NCI-H460 (cell line): ENCODE results near the gene NUMA1. TPM values are rescaled to one million over a fixed set of nuclear protein-coding genes. Genes with fewer than 3 reads are reported as not detected.

Source experiments
- DNase-seq: peaks from one replicate; pipeline ENCODE4 v3.0.0-alpha.2; 2016; ENCODE audit warnings: low read depth; ENCODE audit errors: extremely low read depth
- polyA plus RNA-seq: library from polyadenylated mRNA; depleted of rRNA; stranded (reverse); fragments of >200 nt; gene quantifications from 2 replicates; pipeline ENCODE4 v1.2.3, GENCODE V29; 2014; cell fraction: nucleus; rRNA removed
- total RNA-seq: library from RNA; depleted of rRNA; stranded (reverse); fragments of >200 nt; shearing (Covaris generic); gene quantifications from 2 replicates; pipeline ENCODE4 v1.2.3, GENCODE V29; 2014; rRNA removed

Gene NUMA1, protein sequence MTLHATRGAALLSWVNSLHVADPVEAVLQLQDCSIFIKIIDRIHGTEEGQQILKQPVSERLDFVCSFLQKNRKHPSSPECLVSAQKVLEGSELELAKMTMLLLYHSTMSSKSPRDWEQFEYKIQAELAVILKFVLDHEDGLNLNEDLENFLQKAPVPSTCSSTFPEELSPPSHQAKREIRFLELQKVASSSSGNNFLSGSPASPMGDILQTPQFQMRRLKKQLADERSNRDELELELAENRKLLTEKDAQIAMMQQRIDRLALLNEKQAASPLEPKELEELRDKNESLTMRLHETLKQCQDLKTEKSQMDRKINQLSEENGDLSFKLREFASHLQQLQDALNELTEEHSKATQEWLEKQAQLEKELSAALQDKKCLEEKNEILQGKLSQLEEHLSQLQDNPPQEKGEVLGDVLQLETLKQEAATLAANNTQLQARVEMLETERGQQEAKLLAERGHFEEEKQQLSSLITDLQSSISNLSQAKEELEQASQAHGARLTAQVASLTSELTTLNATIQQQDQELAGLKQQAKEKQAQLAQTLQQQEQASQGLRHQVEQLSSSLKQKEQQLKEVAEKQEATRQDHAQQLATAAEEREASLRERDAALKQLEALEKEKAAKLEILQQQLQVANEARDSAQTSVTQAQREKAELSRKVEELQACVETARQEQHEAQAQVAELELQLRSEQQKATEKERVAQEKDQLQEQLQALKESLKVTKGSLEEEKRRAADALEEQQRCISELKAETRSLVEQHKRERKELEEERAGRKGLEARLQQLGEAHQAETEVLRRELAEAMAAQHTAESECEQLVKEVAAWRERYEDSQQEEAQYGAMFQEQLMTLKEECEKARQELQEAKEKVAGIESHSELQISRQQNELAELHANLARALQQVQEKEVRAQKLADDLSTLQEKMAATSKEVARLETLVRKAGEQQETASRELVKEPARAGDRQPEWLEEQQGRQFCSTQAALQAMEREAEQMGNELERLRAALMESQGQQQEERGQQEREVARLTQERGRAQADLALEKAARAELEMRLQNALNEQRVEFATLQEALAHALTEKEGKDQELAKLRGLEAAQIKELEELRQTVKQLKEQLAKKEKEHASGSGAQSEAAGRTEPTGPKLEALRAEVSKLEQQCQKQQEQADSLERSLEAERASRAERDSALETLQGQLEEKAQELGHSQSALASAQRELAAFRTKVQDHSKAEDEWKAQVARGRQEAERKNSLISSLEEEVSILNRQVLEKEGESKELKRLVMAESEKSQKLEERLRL (N-terminal part only)
- 48.8 and 57.0 TPM in 2 replicates for total RNA-seq
- 107 and 130 TPM in 2 replicates for polyA plus RNA-seq

DNA sequence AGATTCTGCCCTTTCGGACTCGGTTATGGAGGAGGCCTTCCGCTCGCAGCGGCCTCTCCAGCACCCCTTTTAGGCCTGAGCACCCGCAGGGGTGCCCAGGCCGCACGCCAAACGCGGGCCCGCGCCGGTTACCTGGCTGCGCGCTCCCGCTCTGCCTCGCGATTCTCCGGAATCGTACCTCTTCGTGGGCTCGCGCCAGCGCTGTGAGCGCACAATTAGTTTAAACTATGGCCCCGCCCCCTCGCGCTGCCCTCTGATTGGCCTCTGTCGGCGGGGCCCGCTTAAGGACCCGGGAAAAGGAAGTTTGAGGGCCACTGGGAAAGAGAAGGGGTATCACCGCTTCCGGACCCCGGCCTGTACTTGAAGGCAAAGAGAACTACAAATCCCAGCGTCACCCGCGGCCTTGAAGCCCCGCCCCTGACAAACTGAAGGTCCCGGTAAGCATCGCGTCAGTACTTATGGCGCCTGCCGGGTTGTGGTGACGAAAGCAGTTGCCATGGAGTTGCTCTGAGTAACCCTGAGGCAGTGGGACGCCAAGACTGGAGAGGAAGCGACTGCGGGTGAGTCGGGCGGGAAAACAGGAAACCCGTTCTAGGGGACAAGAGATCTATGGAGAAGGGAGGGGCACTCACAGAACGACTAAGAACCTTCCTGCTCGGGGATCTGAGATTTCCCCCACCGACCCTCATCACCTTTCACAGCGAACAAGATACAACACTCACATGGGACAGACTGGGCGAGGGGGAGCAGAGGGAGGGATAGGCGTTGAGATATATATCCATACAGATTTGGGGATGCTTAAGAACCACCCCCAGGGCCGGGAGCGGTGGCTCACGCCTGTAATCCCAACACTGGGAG, at the start of gene NUMA1, which contains the start of gene LRRC51:
Gene NUMA1, minus strand, starts transcription at position 217 of the 858 bp plus-strand sequence. CDS start 44,599 bp downstream, outside the sequence.
Gene LRRC51, plus strand, starts transcription at position 525 of the 858 bp plus-strand sequence. CDS start 8,234 bp downstream, outside the sequence.
- peak; percentile 99 for DNase-seq

DNA sequence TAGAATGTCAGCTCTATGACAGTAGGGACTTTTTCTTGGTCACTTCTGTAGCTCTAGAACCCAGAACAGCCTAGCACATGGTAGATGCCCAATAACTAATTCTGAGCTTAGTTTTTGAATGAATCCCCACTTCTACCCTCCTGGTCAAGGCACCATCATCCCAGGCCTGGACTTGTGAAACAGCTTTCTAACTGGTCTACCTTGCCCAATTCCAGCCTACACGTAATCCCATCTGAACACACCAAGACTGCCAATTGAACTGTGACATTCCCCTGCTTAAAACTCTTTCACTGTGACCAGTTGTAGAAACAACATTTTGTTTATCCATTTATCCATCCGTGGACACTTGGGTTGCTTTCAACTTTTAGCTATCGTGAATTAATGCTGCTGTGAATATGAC, 49.0 kb upstream of the NUMA1 start:
- no peak for DNase-seq

DNA sequence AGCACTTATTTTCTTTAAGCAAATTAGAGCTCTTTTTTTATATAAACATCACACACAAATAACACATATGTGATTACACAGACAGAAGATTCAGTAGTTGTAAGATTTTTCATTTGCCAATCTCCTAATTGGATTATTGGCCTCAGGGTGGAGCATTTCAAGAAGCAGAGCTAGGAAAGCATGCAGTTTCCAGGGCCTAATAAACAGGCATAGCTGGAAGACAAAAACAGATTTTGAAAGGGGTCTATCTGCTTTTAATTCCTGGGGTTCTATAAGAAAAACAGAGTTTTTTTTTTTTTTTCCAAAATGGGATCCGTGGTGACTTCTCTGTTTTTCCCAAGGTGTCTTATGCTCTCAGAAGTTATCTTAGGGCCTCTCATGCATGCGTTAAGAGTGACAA, 47.6 kb upstream of the NUMA1 start:
- DNase-seq, result no peak

DNA sequence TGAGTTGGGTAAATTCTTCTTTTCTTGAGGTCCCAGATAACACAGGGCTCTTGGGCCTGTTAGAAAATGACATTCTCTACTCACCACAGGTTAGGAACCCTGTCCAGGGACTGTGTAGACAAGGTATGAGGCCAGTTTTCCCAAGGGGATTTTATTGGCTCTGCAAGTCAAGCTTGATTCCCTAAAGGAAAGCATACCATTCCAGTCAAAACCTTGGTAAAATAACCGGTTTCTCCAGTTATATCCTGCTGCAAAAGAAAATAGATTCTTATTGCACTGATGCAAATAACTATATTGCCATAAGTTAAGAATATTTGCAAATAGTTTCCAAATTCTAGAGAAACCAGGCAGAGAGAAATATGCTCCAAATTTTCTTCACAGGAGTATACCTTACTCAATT, 45.6 kb upstream of the NUMA1 start:
- DNase-seq, result no peak

DNA sequence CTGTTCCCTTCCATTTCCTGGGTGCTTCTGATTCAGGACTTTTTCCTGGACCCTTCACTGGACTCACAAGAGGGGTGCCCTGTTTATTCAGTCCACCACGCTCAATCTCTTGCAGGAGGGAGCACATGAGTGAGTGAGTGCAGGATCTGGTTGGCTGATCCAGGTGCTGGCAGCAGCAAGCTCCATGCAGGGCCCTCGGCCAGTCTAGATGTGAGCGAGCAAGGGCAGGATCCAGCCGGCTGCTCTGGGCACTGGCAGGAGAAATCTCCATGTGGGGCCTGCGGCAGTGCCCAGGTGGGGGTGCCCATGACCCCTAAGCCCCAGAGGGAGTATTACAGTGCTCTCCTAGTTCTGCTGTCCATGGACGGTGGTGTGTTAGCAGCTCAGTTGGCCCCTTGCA, 43.7 kb upstream of the NUMA1 start:
- DNase-seq, result no peak

DNA sequence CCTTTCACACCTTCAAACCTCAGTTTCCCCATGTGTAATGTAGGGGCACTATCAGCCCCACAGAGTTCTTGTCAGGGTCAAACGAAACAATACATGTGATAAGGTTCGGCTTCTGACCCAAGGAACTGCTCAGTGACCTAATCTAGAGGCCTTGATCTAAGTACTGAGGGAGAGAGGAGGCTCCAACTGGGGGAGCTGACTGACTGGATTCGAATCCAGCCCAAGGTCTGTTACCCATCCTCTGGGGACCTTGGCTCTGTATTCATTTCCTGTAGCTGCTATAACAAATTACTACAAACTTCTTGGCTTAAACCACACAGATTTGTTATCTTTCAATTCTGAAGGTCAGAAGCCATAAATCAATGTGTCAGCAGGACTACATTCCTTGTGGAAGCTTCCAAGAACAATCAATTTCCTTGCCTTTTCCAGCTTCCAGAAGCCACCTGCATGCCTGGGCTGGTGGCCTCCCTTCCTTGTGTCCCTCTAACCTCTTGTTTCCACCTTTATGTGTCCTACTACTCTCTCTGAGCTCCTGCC, 42.8 kb upstream of the NUMA1 start:
- no peak for DNase-seq

DNA sequence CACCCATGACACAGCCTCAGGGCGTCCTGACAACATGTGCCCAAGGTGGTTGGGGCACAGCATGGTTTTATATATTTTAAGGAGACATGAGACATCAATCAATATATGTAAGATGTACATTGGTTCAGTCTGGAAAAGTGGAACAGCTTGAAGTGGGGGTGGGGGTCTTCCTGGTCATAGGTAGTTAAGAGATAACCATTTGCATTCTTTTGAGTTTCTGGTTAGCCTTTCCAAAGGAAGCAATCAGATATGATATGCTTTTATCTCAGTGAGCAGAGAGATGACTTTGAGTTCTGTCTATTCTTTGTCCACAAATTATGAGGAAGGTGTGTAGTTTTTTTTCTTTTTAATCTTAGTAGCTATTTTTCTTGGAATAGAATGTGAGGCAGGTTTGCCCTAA, 42.3 kb upstream of the NUMA1 start:
- DNase-seq, result no peak

DNA sequence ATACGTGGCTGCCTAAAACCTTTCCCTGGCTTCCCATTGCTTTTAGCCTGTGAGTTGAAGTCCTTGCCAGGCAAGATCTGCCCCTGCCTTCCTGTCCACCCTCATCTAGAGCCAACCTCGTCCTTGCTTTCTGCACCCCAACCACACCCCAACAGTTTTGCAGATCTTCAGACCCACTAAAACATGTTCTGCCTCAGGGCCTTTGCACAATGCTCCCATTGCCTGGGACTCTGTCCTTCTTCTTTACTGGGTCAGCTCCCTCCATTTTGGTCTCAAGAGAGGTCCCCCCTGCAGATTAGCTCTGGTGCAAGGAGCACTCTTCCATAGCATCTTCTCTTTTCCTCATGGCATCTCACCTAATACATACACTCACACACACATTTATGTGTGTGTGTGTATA, 40.6 kb upstream of the NUMA1 start:
- DNase-seq, result no peak

DNA sequence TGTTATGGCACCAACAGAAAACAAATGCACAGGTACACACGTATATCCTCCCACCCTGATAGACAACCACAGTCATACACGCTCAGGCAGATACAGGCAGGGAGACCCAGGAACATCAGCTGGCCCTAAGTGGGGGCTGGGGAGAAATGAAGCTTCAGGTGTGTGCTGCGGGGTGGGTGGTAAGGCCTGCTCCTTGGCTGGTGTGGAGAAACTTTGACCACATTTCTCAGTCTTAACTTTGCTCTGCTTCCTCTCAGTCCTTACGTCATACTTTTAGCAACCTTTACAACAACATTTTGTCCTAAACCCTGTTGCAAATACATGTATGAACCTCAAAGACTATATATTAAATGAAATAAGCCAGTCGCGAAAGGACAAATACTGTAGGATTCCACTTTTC, 38.9 kb upstream of the NUMA1 start:
- no peak for DNase-seq

DNA sequence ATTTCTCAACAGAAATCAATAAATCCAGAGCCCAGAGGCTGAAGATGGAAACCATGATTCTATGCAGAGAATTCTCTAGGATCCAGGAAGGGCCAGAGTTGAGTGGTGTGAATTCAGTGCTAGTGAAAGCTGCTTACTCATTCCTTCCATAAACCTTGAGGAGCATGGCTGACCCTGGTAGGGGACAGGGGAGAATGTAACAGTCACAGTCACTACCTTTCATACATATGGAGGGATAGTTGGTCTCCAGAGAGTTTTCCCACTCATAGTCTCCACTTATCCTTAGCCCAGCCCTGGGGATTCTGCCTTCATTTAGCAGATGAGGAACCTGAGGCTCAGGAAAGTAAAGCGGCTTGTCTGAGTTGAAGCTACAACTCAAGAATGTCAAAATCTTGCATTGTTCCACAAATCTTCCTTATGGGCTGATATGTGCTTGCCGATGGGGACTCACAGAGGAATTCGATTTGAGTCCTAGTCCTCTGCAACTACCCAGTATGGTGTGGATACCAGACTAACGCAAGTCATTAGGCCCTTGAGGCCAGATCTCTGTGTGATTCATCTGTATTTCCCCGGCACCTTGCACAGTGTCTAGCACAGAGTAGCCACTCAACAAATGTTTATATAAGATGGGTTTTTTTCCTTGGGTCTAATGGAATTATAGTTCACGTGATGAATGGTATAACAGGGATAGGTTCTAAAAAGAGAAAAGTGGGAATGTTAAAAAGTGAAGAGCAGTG, 35.8 kb upstream of the NUMA1 start:
- DNase-seq, result no peak

DNA sequence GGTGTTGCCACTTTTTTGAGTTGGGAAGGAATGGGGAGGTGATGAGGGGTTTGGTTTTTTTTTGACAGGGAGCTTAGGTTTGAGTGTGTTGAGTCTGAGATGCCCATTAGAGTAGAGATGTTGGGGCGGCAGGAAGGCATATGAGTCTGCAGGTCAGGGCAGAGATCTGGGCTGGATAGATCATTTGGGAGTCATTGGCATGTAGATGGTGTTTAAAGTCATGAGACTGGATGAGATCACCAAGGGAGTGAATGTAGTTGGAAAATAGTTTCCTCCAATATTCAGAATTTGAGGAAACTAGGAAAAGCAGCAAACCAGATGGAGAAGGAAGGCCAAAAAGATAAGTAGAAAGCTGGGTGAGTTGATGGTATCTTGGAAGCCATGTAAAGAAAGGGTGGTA, 34.2 kb upstream of the NUMA1 start:
- DNase-seq, result no peak

DNA sequence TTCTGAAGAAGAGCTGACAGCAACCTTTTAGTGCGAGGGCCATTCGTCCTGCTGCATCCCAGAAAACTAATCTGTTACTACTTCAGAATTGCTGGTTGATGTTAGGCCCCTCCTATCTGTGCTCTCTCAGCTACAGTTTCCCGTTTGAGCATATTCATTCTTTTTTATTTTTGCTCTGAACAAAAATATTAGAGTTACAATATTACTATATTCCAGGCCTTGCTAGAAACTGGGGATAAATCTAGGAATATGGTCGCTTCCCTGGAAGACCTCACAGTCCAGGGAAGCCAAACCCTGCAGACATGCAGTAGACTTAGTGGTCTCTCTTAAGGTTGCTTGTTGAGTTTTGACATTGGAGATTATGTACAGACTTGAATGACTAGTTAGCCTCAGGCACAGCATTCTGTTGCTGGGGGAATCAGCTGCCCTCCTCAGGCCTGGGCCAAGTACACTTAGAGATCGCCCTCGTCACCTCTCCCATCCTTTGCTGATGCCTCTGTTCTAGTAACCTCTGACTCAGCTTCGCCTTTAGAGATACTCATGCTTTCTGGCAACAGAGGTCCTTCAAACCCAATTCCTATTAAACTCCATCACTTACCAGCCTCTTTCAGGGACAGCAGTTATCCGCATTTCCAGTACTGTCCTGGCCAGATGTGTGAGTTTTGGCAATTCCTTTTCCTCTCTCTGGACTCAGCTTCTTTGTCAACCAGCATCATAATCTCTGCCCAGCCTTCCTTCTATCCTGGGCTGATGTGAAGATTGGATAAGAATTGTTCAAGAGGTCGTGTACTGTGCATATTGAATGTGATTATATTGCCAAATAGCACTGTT, 32.9 kb upstream of the NUMA1 start:
- DNase-seq, result no peak

DNA sequence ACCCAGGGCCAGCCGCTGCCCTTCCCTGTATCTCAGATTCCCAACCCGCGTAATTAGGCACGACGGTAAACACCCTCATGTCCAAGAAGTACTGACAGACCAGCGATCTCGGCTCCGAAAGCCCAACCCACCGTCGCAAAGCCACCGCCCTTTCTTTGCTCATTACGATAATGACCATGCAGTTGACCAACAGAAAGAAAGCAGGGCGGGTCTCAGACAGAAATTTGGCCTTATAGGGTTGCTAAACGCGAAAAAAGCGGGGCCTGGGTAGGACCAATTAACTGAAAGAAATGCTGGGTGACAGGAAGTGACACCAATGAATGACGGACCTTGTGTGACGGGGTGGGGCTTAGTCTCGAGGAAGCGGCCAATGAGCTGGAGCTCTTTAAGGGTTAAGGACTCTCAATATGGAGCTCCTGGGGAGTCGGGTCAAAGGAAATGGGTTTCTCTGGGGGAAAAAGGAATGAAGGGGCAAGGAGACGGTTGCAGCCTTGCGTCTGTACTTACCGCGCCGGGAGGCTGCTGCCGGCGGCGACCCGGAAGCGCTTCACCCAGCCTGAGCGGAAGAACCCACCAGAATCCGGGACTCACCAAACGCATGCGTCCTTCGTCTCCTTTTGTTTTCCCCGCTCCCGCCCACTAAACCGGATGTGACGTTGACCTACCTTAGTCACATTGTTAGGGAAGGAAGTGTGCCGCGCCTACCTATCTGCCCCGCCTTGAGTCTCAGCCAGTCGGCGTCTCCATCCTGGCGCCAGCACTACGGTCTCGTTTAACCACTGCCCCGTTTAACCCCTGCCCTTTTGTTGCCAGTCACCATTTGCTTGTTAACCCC, 32.0 kb upstream of the NUMA1 start, which contains the start of gene ANAPC15:
Gene ANAPC15, minus strand, starts transcription at position 553 of the 835 bp plus-strand sequence. CDS start 1,419 bp downstream, outside the sequence.
- peak; percentile 98 for DNase-seq

DNA sequence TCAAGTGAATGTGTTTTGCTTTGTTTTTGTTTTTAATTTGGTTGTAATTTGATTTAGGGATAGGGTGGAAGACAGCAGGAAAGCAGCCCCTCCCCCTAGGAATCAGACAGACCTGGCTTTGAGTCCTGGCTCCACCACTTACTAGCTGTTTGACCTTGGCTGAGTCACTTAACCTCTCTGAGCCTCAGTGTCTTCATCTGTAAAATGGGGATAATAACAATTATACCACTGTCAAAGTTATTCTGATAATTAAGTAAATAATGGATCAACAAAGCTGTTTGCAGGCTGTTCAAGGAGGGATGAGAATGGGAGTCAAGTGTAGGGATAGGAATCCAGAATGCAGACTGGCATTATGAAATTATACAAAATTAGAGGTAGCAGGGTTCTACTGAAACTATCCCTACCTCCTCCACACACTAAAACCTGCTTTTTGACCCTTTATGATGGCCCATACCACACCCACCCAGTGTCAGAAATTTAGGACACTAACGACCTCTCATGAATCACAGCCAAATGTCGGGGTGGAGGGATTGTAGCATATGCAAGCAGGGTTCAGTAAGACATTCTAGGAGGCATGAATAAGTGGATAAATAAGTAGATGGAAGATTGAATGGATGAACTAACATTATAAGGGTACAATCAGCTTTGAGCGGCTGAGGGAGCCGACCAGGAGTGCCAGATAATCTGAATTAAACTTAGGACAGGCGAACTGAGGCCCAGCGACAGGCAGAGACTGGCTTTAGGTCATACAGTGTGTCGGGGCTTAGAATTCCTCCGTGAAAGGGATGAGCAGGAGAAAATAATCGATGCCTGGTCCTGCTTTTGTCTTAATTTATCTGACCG, 31.2 kb upstream of the NUMA1 start:
- DNase-seq, result no peak

DNA sequence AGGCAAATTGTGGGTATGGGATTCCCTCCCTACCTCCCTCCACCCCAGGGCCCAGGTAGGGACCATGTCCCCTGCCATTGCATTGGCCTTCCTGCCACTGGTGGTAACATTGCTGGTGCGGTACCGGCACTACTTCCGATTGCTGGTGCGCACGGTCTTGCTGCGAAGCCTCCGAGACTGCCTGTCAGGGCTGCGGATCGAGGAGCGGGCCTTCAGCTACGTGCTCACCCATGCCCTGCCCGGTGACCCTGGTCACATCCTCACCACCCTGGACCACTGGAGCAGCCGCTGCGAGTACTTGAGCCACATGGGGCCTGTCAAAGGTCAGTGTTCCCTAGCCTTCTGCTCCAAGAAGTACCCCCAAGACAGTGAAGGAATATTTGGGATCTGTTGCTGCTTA, 25.5 kb upstream of the NUMA1 start, which contains the start of gene TOMT:
Gene TOMT, plus strand, starts transcription at position 37 of the 400 bp plus-strand sequence. Its CDS starts 28 bp downstream, at position 65.
- no peak for DNase-seq

DNA sequence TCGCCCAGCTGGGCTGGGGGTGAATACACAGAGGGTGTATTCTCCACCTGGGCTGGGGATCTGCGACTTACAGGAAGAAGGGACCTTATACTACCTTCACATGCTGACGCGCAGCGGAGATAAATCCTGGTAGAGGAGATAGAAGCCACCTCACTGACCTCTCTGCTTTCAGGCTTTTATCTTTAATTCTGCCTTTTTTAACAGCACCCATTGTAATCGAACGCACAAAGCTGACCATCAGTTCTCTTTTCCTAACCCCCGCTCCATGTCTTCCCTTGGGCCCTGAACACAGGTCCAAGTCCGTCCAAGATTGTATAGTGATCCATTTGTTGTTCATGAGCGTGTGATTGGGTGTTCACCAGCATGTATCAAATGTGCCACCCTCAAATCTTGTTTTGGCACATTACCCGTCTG, 23.4 kb upstream of the NUMA1 start:
- no peak for DNase-seq
